Measurements from ENCODE around the gene QSOX1. TPM values are rescaled to one million over a fixed set of nuclear protein-coding genes. Genes with fewer than 3 reads are reported as not detected.

Gene QSOX1
- total RNA-seq, 2 donors from 2014 or later = 82.4 to 168 TPM

DNA sequence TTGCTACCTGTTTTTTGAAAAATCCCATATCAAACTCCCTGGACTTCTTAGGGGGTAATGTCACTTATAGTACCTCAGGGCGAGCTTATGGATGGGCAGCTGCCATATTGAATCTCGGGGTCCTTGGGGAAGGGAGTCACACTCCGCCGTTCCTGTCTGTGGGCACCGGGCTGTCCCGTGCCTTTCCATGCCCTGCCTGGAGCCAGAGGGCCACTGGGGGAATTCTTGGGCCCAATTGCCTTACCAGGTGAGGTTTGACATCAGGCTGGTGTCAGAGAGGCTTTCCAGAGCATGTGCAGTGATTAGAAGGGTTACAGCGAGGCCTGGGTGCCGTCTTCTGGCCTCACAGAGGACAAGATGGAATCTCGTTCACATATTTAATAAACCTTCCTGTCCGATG lies 28.8 kb downstream of the QSOX1 start:
- peaks cover 27% of the 10 kb centered on the region for H3K36me3 ChIP-seq
- no peak for DNase-seq (ENCODE audit: low spot score)

DNA sequence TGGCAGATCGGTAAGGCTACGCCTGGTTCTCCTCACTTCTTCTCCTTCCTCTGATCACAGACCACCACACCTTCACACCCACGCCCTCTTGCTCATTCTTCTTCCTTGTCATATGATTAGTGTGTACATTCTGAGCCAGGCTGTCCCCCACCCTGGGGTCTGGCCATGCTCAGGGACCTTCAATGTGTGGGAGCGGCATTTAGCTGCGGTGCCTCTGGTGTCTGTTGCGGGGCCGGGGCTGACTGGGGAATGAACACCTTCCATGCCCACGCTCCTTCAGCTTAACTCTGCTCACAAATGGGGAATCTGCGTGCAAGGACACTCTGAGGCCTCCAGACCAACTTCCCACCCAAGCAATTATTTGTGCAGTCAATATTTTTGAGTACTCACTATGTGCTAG lies 29.4 kb downstream of the QSOX1 start:
- Histone ChIP-seq H3K36me3 (peaks cover 31% of the 10 kb centered on the region), H3K27me3 (replicated peaks; ENCODE audit: insufficient read depth) (no peaks in the 10 kb centered on the region), H3K9me3 (no peaks in the 10 kb centered on the region), H3K4me3 (no peak overlapping the region), H3K4me1 (ENCODE audit: control insufficient read depth in 1 of 2, low read depth in 2 of 2) (no peaks in the 10 kb centered on the region), H3K27ac (no peak overlapping the region)
- no peak for DNase-seq (ENCODE audit: low spot score)
- TF ChIP-seq, protein P1, sequence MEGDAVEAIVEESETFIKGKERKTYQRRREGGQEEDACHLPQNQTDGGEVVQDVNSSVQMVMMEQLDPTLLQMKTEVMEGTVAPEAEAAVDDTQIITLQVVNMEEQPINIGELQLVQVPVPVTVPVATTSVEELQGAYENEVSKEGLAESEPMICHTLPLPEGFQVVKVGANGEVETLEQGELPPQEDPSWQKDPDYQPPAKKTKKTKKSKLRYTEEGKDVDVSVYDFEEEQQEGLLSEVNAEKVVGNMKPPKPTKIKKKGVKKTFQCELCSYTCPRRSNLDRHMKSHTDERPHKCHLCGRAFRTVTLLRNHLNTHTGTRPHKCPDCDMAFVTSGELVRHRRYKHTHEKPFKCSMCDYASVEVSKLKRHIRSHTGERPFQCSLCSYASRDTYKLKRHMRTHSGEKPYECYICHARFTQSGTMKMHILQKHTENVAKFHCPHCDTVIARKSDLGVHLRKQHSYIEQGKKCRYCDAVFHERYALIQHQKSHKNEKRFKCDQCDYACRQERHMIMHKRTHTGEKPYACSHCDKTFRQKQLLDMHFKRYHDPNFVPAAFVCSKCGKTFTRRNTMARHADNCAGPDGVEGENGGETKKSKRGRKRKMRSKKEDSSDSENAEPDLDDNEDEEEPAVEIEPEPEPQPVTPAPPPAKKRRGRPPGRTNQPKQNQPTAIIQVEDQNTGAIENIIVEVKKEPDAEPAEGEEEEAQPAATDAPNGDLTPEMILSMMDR (IDR thresholded peaks at IDR 0.05) = no peak
- ATAC-seq (ENCODE audit: insufficient number of reproducible peaks, low FRiP score, low read depth) = no peak

More for the DNA sequence above, 28.8 kb downstream of the QSOX1 start:
- no peaks in the 10 kb centered on the region for H3K9me3 ChIP-seq
- H3K4me1 ChIP-seq (ENCODE audit: control insufficient read depth in 1 of 2, low read depth in 2 of 2) = no peaks in the 10 kb centered on the region
- TF ChIP-seq, protein P1 (IDR thresholded peaks at IDR 0.05) = no peak
- no peak overlapping the region for H3K27ac ChIP-seq
- H3K4me3 ChIP-seq = no peak overlapping the region
- no peak for ATAC-seq (ENCODE audit: insufficient number of reproducible peaks, low FRiP score, low read depth)
- H3K27me3 ChIP-seq (replicated peaks; ENCODE audit: insufficient read depth) = no peaks in the 10 kb centered on the region

DNA sequence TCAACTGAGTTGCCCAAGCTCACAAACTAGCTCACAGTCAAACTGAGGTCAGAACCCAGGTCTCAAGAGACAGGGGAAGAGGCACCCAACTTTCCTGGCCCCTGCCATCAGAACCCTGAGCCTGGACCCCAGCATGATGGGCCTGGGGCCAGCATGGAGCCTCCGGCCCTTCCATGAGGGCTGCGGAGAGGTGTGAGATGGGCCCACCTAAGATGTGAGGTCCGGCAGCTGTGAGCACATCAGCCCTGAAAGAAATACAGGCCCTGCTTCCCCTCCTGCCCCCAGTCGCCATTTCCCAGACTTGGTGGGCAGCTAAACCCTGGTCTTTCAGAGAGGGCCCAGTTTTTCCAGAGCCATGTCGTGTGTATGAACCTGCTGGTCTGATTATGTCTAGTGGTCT lies 30.6 kb downstream of the QSOX1 start:
- no peak for ATAC-seq (ENCODE audit: insufficient number of reproducible peaks, low FRiP score, low read depth)
- TF ChIP-seq, protein P1 (IDR thresholded peaks at IDR 0.05) = no peak
- H3K36me3 ChIP-seq = peaks cover 39% of the 10 kb centered on the region
- no peak overlapping the region for H3K4me3 ChIP-seq
- DNase-seq (ENCODE audit: low spot score) = no peak
- no peak overlapping the region for H3K27ac ChIP-seq
- H3K4me1 ChIP-seq (ENCODE audit: control insufficient read depth in 1 of 2, low read depth in 2 of 2) = no peaks in the 10 kb centered on the region
- H3K27me3 ChIP-seq (replicated peaks; ENCODE audit: insufficient read depth) = no peaks in the 10 kb centered on the region
- no peaks in the 10 kb centered on the region for H3K9me3 ChIP-seq

DNA sequence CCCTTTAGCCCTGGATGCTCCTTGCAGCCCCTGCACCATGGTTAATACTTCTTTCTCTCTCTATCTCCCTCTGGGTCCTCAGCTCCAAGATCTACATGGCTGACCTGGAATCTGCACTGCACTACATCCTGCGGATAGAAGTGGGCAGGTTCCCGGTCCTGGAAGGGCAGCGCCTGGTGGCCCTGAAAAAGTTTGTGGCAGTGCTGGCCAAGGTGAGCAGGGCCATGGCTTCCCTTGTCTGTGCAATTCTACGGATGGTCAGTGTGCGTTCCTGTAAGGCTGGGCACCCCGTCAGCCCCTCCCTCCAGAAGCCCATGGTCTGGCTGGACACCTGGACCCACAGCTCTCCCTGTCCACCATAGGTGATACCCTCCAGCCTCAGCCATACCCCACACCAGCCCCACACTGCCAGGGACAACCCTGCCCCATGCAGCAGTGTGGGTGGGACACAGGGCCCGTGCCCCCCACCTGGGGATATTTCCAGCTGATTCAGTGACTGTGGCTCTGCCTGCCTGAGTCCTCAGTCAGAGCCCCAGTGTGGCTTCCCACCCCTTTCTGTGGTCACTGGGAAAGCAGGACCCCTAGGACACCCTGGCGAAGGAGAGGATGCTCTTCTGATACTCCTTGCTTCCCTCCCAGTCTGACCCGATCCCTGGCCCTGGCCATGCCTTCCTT lies 31.4 kb downstream of the QSOX1 start:
- no peak for DNase-seq (ENCODE audit: low spot score)
- H3K27ac ChIP-seq = no peak overlapping the region
- no peaks in the 10 kb centered on the region for H3K27me3 ChIP-seq (replicated peaks; ENCODE audit: insufficient read depth)
- TF ChIP-seq, protein P1 (IDR thresholded peaks at IDR 0.05) = no peak
- ATAC-seq (ENCODE audit: insufficient number of reproducible peaks, low FRiP score, low read depth) = no peak
- H3K4me1 ChIP-seq (ENCODE audit: control insufficient read depth in 1 of 2, low read depth in 2 of 2) = no peaks in the 10 kb centered on the region
- no peak overlapping the region for H3K4me3 ChIP-seq
- H3K36me3 ChIP-seq = peaks cover 46% of the 10 kb centered on the region
- no peaks in the 10 kb centered on the region for H3K9me3 ChIP-seq

DNA sequence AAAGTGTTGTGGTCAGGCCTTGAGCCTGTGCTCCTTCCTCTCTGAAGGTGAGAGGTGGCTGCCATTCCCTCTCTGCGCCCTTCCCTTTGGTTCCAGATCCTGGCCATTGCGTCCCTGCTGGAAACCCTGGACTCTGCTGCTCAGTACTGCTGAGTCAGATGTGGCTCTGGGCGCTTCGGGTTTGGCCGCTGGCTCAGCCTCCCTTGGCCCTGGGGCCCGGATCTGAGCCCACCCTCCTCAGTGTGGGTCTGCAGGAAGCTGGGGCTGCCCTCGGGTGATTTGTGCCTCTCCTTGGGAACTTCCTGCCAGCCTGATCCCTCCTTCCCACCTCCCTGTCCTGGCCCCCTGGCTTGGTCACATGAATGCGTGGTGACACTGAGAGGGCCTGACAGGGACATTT lies 32.2 kb downstream of the QSOX1 start:
- Histone ChIP-seq H3K27me3 (replicated peaks; ENCODE audit: insufficient read depth) (no peaks in the 10 kb centered on the region), H3K36me3 (peaks cover 47% of the 10 kb centered on the region), H3K4me3 (no peak overlapping the region), H3K4me1 (ENCODE audit: control insufficient read depth in 1 of 2, low read depth in 2 of 2) (no peaks in the 10 kb centered on the region), H3K27ac (no peak overlapping the region), H3K9me3 (no peaks in the 10 kb centered on the region)
- no peak for ATAC-seq (ENCODE audit: insufficient number of reproducible peaks, low FRiP score, low read depth)
- TF ChIP-seq, protein P1 (IDR thresholded peaks at IDR 0.05) = no peak
- DNase-seq (ENCODE audit: low spot score) = no peak
